Body of pancreas (tissue), 4 donors: ENCODE measurements around the gene CMIP. TPM values are rescaled to one million over a fixed set of nuclear protein-coding genes. Genes with fewer than 3 reads are reported as not detected.

Experiments used
- ATAC-seq: fragments of 150-250 bp; one replicate; pipeline ENCODE4 v1.9.1; 2016
- DNase-seq, 4 donors: peaks; one replicate each; pipeline ENCODE4 v3.0.0-alpha.2; 2019
- H3K27ac ChIP-seq, 4 donors: fragments of 200-600 bp; sonication (generic); 1 replicate in 3 of 4; 2 replicates in 1 of 4; pipeline versions ENCODE4 v1.5.1 to v1.6.1; 2016 to 2019; ENCODE audit warnings: mild to moderate bottlenecking in 1 of 4, mixed read lengths in 1 of 4, moderate library complexity in 1 of 4
- H3K27me3 ChIP-seq, 2 donors: fragments of 200-600 bp; sonication (generic); one replicate each; pipeline ENCODE4 v1.6.0; 2016; ENCODE audit warnings: mild to moderate bottlenecking in 1 of 2
- H3K36me3 ChIP-seq, 2 donors: fragments of 200-600 bp; sonication (generic); replicated peaks in 1 of 2; 2 replicates each; pipeline ENCODE4 v1.5.1; 2016; ENCODE audit warnings: low read depth in 2 of 2; ENCODE audit not compliant: insufficient read depth in 1 of 2
- H3K4me1 ChIP-seq: fragments of 200-600 bp; sonication (generic); one replicate; pipeline ENCODE4 v1.6.0; 2016
- H3K4me3 ChIP-seq, 2 donors: fragments of 200-600 bp; sonication (generic); 1 replicate in 1 of 2; 2 replicates in 1 of 2; pipeline ENCODE4 v1.5.1; 2016 to 2019
- H3K9me3 ChIP-seq, 3 donors: fragments of 200-600 bp; sonication (generic); 1 replicate in 2 of 3; 2 replicates in 1 of 3; pipeline ENCODE4 v1.5.1; 2016
- CTCF ChIP-seq, 7 experiments: fragments of 450-650 bp in 4 of 7; fragments of 200-600 bp in 3 of 7; sonication (generic) in 3 of 7; IDR thresholded peaks; one replicate each; pipeline ENCODE4 v1.5.1; 2016 to 2019; ENCODE audit warnings: antibody characterized with exemption in 7 of 7
- POLR2A ChIP-seq, 3 donors: fragments of 450-650 bp; IDR thresholded peaks; one replicate each; pipeline ENCODE4 v1.6.1; 2016; ENCODE audit warnings: antibody characterized with exemption in 3 of 3, mild to moderate bottlenecking in 2 of 3
- WGBS, 2 donors: methylation state at CpG; one replicate each; pipeline ENCODE4 v1.1.5; 2017; 5-methylcytosine and 5-hydroxymethylcytosine counted together
- intact Hi-C: fragments of 100-400 bp; cut with DNase I; formaldehyde crosslinking; loops from one replicate; pipeline ENCODE4 v1.15.1; 2023
- microRNA-seq, 2 donors: library from miRNA; unstranded; fragments of <30 nt; microRNA quantifications; one replicate each; pipeline ENCODE4, GENCODE V29; 2016; ENCODE audit warnings: borderline number of aligned reads in 2 of 2, borderline replicate concordance in 2 of 2
- small RNA-seq: library from RNA; depleted of rRNA; stranded (forward); fragments of <200 nt; gene quantifications from one replicate; pipeline ENCODE3, GENCODE V24; 2016
- total RNA-seq, 2 donors: library from RNA; depleted of rRNA; stranded (reverse); fragments of >200 nt; gene quantifications; one replicate each; pipeline ENCODE4 v1.1.0, GENCODE V29; 2016

The CMIP gene
- total RNA-seq, 2 donors from 2014 or later, result 18.7 to 18.8 TPM

- Histone ChIP-seq H3K9me3 (no peaks in the 10 kb centered on the region), H3K4me1 (no peaks in the 10 kb centered on the region), H3K27me3 (peaks cover 0 to 7% of the 10 kb centered on the region in 2 donors), H3K27ac (no peak overlapping the region), H3K36me3 (no peaks in the 10 kb centered on the region), H3K4me3 (no peak overlapping the region)
- whole genome bisulfite sequencing, 2 donors, result 24 to 26% methylated on average over 2 of the region's 2 CpGs
- ATAC-seq (no peak), DNase-seq (no peak)
- intact Hi-C loops, result no loop called here
- TF ChIP-seq CTCF (IDR thresholded peaks at IDR 0.05) (no peak), POLR2A (IDR thresholded peaks at IDR 0.05) (no peak)
Measured at GRCh38 chr16:81758376-81758775, 313.8 kb downstream of the CMIP start.

Small RNA genes within 50 kb of the gene (microRNA-seq; reads per million reads assigned to microRNA genes)
- gene MIR6504, result 0 reads per million in 2 donors
- gene MIR7854, result 0 to 0.93 reads per million in 2 donors

Small RNA genes within 50 kb of the gene (small RNA-seq; reads per million reads assigned to genes)
- gene MIR6504 (not detected), gene MIR7854 (not detected)

Other genes starting within 250 kb of the CMIP start
- gene BCO1, start 206.1 kb upstream of the CMIP start, total RNA-seq, result not detected
- gene GAN, start 129.8 kb upstream of the CMIP start, total RNA-seq, result 1 to 10 TPM; 3.6 to 4.9 TPM